HG03039 (cell line): ENCODE measurements around the gene NOTCH3.

ENCODE experiments used
- ATAC-seq: cut with Tn5 transposase; IDR thresholded peaks from one replicate; pipeline ENCODE4 v1.9.1; 2021; ENCODE audit warnings: mild to moderate bottlenecking, moderate library complexity; ENCODE audit not compliant: unreplicated experiment

Gene NOTCH3

DNA sequence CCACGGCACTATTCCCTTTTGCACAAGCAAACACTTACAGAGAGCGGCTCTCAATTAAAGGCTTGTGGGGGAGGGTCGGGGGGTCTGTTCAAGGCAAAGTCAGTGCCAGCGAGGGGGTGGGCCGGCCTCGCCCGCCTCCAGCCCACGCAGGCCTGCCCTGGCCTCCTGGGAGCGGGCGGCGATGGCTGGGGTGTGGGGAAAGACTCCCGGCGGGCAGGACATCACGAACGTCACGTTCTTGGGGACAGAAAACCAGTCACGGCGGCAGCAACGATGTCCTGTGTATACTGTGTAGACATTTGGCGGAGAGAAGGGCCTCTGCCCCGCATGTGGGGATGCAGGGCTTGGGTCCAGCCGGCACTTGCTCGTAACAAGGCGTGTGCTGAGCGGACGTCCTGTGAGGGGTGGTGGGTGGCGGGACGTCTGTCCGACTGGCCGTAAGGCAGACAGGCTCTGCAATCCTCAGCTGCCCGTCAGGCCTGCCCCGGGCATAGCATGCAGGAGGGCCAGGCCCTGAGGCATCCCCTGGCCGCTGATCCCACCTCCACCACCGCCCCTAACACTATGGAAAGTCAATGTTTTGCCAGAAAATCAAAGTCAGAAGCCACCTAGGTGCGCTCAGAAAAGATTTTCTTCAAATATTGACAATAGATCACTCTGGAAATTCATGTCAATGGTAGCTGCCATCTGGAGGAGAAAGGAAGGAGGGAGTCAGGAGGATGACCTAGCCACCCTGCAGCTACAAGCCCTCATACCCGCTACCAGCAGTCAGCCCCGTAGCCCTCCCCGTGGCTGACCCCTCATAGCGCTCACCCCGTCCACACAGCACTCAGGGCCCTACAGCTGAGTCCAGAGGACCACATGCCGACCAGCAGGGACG lies 37.2 kb upstream of the NOTCH3 start:
- ATAC-seq: no peak

DNA sequence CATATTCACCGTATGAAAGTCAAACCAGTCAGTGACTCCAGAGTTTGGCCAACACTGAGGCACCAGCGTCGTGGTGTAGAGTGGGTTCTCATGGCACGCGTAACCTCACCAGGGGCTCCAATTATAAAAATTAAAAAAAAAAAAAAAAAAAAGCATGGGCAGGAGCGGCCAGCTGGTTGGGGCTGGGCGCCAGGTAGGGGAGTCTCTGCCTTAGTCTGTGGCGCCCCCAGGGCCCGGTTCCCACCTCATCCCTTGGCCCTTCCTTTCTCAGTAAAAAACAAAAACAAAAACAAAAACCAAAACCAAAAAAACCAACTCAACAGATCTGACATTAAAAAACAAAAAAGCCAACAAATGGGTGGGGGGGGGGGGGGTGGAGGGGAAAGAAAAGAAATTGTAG lies 36.1 kb upstream of the NOTCH3 start:
- no peak for ATAC-seq

DNA sequence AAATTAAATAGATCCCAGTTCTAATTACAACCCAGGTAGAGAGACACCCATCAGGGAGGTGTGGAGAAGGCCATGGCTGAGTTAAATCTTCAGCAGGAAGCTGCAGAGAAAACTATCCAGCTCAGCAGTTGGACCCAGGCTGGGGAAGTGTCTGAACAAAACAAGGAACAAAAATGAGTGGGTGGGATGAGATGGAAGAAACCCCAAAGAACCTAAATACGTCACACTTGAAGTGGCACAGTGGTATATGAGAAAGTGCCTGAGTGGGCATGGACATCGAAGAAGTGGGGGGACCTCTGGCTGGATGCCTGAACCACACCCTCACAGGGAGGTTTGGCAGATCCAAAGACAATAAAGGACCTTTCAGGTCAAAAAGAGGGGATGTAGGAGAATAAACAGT lies 35.0 kb upstream of the NOTCH3 start:
- no peak for ATAC-seq

DNA sequence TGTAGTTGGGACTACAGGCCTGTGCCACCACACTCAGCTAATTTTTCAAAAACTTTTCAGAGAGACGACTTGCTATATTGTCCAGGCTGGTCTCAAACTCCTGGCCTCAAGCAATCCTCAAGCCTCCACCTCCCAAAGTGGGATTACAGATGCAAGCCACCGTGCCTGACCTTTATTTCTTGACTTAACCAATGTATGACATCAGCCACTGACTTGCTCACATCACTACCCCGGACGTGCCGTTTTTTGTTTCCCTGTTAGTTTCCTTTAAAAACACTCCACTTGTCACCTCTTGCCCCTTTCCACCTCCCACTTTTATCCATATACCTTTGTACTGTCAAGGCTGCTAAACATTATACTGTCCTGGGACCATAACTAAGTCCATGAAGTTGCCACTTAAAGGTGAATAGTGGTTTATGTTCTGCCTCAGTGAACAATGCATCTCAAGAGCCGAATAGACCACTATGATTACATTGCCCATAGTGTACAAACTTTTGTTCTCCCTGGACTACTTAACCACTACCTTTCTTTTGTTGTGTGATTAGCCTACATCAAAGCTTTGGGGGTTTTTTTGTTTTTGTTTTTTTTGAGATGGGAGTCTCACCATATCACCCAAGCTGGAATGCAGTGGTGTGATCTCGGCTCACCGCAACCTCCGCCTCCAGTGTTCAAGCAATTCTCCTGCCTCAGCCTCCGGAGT lies 33.8 kb upstream of the NOTCH3 start:
- ATAC-seq: no peak

DNA sequence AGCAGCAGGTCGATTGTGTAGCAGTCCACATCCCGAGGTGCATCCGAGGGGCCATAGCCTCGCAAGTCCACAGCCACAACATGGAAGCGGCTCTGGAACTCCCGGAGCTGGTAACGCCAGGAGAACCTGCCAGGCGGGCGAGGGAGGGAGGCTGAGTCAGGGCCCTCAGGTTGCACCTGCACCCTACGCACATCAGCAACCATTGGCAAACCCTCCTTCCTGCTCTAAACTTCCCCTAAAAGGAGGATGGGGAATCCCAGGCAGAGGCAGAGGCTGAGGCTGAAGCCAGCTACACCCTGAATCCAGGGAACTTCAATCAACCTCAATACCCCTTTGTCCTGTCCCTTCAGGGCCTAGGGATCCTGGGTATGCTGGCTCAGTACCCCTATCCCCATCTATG lies 30.5 kb upstream of the NOTCH3 start:
- ATAC-seq: no peak

DNA sequence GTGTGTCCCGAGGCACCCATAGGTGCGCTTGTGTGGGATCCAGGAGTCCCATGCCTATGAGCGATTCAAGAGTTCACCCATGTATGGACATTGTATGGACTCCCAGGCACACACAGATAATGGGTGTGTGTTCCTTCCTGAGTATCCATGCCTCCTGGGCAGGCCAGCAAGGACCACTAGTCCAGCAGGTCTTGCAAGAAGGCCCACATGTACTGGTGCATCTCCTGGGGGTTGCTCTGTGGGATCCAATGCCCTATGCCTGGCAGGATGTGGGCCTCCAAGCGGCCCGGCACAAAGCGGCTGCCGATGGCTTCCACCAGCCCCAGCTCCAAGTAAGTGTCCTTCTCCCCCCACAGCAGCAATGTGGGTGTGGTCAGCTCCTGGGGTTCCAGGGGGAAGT lies 26.5 kb upstream of the NOTCH3 start:
- no peak for ATAC-seq

DNA sequence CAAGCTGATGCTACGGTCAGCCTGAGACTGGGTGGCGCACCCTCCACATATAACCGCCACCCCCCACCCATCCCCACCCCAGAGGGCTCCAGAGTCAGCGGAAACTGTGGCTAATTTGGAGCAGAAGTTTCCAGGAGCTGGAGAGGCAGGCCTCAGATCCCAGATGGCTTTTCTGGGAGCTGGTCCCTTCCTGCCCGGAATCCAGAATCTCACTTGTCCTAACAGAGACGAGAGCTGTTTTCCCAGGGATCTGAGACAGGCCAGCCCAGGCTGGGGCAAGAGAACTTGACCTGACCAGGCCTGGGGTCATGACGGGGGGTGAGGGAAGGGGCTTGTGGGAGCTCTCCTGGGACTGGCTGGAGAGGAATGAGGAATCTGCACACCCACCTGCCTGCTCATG lies 25.0 kb upstream of the NOTCH3 start:
- ATAC-seq: no peak

DNA sequence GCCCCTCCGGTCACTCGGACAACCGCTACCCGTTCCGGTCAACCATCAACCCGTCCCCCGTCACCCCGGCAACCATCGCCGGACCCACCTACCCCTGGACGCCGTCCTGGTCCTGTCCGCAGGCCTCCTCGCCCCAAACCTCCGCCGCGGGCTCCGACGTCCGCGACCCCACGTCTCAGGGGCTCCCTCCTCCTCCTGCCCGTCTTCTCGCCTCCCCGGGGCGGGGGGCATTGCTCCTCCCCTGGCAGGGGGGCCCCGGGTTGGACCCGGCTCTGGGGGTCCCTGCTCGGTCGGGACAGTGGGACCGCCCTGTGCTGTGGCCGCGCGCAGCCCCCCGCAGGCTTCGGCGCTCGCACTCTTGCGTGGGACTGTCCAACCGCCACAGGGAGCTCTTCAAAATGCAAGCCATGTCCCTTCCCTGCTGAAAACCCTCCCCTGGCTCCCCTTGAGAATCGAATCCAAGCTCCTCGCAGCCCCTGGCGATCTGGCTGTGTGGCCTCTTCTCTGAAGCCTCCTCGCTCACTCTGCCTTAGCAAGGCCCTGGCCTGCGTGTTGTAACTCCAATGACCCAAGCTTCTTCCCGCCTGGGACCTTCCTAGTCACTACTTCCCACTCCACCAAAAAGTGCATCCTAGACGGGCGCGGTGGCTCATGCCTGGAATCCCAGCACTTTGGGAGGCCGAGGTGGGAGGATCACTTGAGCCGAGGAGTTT lies 23.0 kb upstream of the NOTCH3 start:
- no peak for ATAC-seq

DNA sequence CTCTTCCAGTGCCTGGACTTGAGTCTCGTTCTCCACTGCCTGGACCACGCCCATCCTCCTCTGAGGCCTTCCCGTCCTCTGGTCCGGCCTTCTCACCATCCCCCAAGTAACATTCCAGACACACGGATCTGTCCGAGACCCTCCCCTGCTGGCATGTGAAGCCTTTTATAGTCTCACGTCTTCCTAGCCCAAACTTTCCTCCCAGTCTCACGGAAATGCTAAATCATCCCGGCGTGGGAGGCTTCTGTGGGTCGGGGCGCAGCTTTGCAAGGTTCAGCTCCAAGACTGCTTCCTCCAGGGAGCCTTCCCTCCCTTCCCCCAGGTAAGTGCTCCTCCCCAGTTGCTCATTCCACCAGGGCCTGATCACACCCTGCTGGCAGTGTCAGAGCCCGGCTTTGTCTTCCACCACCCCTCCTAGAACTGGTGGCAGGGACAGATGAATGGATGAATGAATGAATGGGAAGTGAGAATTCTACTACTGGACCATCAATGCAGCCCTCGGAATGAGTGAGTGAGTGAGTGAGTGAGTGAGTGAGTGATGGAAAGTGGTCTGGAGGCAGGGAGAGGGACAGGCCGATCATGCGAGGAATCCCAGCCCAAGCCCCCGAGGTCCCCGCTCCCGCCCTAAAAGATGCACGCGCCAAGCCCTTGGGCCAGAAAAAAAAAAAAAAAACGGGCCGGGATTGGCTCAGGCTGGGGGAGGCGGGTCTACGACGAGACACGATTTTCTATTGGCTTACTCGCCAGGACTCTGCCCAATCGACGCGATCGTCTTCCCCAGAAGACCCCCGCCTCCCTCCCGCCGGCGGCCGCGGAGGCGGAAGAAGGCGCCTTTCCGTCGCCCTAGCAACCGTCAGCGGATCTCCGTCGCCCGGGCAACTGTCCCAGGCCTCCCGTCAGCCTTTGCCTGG lies 22.2 kb upstream of the NOTCH3 start:
- peak; percentile 85 for ATAC-seq

DNA sequence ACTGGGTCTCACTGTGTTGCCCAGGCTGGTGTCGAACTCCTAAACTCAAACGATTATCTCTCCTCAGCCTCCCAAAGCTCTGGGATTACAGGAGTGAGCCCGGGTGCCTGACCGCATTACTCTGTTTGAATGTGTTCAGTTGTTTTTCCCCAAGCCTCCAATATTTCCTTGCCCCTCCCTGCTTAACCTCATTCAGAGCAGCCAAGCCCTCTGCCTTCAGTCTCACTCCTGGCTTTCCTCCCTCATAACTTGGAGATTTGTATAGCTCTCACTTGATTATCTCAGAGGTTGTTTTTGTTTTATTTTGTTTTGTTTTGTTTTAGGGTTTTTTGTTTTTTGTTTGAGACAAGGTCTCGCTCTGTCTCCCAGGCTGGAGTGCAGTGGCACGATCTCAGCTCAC lies 20.0 kb upstream of the NOTCH3 start:
- no peak for ATAC-seq

DNA sequence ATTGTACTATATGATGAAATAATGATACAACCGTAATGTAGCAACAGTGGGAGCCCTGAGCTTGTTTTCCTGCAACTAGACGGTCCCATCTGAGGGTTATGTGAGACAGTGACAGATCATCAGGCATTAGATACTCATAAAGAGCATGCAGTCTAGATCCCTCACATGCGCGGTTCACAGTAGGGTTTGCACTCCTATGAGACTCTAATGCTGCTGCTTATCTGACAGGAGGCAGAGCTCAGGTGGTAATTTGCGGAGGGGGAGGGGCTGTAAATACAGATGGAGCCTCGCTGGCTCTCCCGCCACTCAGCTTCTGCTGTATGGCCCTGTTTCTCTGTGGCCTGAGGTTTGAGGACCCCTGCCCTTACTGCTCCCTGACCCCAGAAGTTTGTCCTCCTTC lies 17.7 kb upstream of the NOTCH3 start:
- ATAC-seq: no peak

DNA sequence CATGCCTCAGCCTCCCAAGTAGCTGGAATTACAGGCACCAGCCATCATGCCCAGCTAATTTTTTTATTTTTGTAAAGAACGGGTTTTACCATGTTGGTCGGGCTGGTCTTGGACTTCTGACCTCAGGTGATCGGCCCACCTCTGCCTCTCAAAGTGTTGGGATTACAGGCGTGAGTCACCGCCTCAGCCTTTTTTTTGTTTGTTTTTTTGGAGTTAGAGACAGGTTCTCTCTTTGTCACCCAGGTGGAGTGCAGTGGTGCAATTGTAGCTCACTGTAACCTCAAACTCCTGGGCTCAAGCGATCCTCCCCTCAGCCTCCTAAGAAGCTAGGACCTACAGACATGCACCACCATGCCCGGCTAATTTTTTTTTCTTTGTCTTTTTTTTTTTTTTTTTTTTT lies 15.6 kb upstream of the NOTCH3 start:
- ATAC-seq: no peak

DNA sequence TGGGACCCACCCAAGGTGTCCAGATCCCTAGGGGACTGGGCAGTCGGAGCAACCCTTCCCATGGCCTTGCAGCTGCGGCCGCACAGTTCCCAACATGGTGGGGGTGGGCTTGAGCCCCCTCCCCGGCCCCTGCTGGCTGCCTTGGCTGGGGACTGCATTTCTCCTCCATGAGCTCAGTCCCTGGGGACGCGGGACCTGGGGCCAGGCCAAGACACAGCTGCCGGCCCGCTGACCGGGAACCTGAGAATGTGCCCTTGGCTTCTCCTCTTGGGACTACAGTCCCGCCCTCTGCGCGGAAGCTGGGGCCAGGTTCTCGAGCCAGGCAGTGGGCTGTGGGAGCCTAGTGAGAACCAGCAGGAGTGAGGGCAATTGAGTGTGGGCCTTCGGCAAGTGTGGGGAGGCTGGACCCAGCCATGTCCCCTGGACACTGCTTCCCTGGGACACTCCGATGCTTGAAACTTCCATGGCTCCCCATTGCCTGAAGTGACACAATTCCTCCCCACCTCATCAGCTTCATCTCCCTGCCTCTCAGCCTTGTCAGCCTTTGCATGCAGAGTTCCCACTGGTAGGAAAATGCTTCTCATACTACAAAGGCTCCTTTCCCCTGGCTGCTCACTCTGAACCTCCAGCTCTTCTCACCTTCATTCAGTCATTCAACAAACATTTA lies 13.1 kb upstream of the NOTCH3 start:
- ATAC-seq: no peak

DNA sequence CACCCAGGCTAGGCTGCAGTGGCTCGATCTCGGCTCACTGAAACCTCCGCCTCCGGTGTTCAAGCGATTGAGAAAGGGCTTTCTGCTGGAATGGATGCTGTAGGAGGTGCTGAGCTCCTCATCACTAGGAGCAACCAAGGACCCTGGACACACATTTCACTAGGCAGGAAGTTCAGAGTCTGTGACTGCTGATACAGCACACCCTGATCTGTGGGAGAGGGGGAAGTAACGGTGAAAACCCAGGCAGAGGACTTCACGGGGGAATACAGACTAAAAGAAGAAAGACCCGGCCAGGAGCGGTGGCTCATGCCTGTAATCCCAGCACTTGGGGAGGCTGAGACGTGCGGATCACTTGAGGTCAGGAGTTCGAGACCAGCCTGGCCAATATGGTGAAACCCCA lies 11.9 kb upstream of the NOTCH3 start:
- no peak for ATAC-seq

DNA sequence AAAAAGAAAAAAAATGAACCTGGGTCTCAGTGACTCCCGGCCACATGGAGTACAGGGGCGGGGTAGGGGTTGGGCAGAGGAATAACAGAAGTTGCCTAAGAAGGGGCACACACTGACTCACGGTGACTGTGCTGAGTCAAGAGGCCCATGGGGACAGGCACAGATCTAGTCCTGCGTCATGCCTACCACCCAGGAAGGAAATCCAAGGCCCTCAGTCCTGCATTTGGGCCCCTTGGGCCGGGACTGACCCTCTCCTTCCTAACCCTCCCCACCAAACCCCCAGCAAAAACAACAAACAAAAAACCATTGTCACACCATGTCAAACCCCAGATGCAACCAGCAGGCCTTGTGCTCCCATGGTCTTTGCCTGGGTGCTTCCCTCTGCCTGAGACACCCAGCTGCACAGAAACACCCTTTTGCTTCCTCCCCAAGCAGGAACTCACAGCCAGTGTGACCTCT lies 9.6 kb upstream of the NOTCH3 start:
- ATAC-seq: no peak

DNA sequence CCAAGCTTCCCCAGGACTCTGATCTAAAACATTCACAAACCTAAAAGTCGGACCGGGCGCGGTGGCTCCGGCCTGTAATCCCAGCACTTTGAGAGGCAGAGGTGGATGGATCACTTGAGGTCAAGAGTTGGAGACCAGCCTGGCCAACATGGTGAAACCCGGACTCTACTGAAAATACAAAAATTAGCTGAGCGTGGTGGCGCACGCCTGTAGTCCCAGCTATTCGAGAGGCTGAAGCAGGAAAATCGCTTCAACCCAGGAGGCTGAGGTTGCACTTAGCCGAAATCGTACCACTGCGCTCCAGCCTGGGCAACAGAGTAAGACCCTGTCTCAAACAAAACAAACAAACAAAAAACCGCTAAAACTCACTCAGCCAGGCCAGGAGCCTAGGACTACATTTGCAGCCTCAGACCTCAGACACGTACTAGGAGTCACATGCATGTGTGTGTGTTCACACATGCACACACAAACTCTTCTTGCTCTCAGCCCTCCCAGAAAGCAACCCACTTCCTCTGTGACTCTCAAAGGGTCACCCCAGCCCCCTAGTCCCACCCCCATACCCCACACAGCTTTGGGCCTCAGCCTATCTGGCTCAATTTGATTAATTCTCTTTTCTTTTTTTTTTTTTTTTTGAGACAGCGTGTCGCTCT lies 704 bp upstream of the NOTCH3 start:
- ATAC-seq: no peak

DNA sequence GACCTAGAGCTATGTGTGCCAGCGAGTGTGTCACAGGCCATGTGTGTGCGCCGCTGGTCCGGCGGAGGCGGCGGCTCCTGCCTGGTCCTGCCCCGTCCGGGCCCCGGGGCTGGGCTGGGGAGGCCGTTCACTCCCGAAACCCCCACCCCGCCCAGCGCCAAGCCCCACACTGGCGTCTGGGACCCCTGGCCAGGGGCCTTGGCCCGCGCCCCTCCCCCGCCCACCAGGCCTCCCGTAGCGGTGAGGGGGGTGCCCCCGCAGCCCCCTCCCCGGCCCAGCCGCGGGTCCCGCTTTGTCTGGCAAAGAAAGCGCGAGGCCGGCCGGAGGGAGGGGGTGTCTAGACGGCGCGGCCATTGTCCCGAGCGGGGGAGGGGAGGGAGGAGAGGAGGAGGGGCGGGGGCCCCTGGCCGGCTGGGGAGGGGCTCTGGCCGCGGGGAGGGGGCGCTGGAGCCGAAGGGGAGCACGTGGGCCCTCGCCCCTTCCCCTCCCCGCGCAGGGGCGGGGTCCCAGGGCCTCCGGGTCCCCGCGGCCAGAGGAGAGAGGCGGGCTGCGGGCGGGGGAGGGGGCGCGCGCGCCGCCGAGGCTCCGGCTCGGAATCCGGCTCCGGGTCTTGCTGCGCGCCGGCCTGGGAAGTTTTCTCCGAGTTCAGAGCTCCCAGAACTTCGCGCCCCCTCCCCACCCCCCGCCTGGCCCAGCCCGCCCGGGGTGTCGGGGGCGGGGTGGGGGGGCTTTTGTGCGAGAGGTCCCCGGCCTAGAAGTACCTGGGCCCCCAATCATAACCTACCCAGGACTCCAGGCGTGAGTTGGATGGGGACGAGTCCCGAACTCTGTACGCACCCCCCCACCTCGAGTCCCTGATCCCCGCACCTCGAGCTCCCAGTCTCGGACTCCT lies 888 bp downstream of the NOTCH3 start:
- ATAC-seq: no peak

DNA sequence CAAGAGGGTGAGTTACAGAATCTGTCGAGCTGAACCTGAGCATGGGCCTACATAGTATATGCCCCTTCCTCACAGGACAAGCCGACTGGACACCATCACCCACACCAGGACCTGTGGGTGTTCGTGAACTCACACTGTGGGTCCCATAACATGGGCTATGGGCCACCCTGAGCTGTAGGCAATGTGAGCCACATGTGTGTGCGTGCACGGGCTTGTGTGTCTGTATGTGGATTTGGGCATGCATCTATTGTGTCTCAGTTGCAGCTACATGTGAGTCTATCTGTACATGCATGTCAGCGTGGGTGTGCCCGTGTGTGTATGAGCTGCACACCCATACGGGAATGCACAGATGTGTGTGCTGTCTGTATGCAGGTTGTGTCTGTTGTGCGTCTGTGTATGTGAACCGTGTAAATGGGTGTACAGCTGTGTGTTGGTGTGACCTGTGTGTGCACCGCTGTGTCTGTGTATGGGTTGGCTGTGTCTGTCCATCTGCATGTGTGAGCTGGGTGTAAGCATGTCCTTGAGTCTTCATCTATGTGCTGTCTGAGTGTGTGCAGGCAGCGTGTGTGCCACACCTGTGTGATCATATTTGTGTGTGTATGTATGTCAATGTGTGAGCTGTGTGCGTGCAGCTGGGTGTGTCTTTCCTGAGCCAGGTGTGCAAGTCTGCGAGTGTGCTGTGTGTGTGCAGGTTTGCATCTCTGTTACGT lies 1.7 kb downstream of the NOTCH3 start:
- ATAC-seq: no peak
